Right ventricle myocardium superior (tissue), 1 donor: ENCODE data around the gene ITGA4. TPM values are rescaled to one million over a fixed set of nuclear protein-coding genes. Genes with fewer than 3 reads are reported as not detected.

Experiments
- ATAC-seq: fragments of 200-7000 bp; cut with Tn5 transposase; one replicate; pipeline ENCODE4 v1.9.1; 2020; ENCODE audit warnings: mild to moderate bottlenecking; ENCODE audit not compliant: poor library complexity
- DNase-seq: peaks from one replicate; pipeline ENCODE4 v3.0.0-alpha.2; 2020
- intact Hi-C: fragments of 100-400 bp; cut with DNase I; formaldehyde crosslinking; loops from one replicate; pipeline ENCODE4 v1.11.2; 2022
- total RNA-seq: library from RNA; stranded (reverse); fragmentation: NEBNext Ultra II Directional; extraction: Animal tissue kit (Norgen Biotek cat#: 25700); gene quantifications from one replicate; pipeline ENCODE4 v1.2.1, GENCODE V29; 2021
- donor health status: DM: no; HTN: yes; CAD: no; lungs with severe emphysema.

ITGA4 gene
- total RNA-seq, 1 donor from 2014 or later, result 0.89 TPM

DNA sequence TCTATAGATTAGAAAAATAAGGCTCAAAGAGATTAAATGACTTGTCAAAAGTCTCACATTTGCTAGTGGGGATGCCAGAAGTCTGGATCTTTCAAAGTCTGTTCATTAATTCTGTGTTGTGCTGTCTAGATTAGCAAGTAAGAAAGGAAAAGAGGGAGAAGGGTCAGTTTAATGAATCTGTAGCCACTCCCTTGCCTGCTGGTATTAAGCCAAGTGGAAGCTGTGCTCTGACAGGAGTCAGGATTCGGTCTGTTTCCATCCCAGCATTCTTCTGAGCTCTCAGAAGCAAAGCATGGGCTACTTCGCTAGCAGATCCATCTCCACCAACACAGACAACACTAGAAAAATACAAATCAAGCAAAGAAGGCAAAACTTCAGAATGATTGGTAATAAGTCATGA is 101.2 kb downstream of the ITGA4 start:
- intact Hi-C loops, result no loop called here
- DNase-seq, result no peak
- no peak for ATAC-seq

DNA sequence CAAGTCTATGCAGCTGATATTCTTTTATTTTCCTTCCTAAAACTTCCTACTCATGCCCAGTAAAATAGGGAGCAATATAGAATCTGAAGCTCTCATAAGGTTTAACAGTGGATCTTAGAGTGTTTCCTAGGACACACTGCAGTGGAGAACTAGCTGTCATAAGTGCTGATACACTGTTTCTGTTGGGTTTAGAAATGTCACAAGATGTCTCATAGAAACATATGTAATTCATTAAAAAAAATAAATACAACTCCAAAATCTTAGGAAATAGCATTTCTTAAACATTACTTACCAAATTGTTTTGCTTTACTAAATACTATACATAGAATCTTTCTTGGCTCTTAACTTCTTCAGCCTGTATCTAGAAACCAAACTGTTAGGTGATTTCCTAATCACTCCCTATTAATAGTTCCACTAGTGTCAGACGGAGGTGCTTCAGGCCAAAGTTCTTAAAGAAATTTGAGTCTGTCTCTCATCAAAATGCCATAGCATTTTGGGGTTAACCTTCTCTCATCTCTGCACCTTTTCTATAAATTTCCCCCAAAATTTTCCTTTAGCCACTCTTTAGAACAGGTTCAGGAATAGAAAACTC is 106.0 kb downstream of the ITGA4 start:
- no peak for DNase-seq
- intact Hi-C loops, result no loop called here

DNA sequence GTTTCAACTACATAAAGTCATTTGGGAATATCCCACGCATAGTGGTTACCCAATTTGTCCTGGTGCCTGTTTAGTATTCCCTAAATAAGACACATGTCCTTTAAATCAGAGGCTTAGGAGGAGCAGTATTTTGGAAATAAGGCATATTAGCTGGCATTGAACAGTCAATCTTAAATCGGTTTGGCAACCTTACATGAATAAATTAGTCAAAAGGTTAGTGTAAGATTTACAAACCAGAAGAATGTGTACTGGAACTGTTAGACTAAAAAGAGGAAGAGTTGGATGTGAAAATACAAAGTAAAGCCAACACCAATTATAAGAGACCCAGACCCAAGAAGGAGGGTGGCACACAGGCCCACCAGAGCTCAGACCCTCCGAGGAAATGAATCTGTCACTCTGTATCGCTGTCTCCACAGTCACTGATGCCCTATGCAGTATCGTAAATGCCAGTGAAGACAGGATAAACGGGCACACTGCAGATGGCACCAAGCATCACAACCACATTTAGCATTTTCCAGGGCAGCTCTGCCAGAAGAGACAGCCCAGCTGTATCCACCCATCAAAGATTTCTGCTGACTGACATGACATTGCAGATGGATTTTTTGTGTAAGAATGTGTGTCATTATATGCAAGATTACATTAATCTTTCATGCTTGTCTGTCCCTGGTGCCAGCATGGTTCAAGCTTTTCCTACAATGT is 109.3 kb downstream of the ITGA4 start:
- no peak for ATAC-seq
- intact Hi-C loops, result no loop called here
- DNase-seq, result no peak

More for the DNA sequence above, 106.0 kb downstream of the ITGA4 start:
- peak; percentile 68 for ATAC-seq

DNA sequence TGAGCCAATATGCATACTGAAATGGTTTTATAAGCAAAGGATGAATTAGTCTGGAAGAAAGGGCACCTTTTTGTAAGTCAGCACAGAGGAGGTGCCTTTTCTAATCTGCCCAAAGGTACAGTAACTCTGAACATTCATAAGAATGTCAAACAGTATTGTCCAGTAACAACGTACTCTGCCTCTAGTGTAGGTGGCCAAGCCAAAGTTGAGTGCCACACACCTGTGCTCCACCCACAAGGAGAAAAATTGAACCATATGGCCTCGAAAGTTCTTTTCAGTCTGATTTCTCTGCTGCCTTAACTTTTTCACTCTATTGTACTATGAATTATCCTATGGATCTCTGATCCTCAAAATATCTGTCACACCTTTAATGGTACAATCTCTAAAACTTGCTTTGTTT is 112.9 kb downstream of the ITGA4 start:
- ATAC-seq (no peak), DNase-seq (no peak)
- intact Hi-C loops, result loop anchor here (5.0 kb wide), 1 partner anchor 147 kb away; no protein-coding TSS in a partner anchor

DNA sequence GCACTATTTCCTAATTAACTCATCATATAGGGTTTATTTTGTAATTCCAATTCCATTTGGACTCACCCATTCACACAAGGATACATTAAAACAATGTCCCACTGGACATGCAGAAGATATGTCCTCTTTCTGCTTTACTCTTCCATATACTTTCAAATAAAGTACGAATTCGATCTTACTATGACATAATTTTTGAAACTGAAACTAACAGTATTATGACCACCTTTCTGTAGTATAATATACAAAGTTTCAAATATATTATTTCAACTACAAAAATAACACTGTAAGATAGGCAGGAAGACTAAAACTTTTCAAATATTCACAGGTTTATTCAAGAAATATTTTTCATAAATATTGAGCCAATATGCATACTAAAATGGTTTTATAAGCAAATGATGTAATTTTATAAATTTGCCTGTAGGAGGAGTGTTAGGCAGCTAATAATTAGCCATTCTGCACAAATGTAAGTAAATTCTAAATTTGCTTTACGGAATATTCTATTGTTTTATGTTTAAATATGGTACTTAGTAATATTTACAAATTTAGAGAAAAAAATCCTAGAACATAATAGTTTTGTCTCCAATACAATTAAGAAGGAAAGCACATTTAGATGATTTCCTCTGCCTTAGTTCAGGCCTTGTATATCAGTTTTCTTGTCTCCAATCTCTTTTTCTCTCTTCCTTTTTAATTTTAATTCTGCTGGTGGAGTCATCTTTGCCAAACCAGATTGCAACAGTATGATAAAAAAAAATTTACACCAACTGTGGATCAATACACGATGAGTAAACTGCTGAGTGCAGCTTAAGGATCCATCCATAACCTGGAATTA is 113.9 kb downstream of the ITGA4 start:
- ATAC-seq (no peak), DNase-seq (no peak)
- intact Hi-C loops, result loop anchor here (5.0 kb wide), 1 partner anchor 146 kb away; no protein-coding TSS in a partner anchor

DNA sequence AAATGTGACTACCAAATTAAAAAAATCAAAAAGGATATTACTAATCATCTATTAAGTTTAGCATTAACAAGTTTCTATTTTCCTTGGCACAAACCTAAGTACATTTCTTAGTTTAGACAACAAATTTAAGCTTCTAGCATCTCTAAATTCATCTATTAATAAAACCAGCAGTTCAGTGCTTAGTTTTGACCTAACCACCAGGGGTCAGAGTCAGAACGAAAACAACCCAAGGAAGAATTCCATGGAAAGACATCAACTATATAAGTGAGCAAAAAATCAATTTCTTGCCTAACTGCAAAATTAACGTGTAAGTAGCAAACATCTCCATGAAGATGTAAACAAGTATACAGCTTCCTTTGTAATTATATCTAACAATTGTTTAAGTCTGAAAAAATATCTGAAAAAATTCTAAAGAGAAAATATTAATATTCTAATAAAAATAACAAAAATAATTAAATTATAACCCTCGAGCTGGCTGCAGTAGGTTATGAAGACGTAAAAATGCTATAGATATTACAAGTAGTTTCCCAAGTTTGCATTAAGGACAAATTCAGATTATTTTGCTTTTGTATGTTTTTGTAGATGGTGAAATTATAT is 116.1 kb downstream of the ITGA4 start:
- ATAC-seq (no peak), DNase-seq (no peak)
- intact Hi-C loops, result loop anchor here (5.0 kb wide), 1 partner anchor 144 kb away; no protein-coding TSS in a partner anchor

DNA sequence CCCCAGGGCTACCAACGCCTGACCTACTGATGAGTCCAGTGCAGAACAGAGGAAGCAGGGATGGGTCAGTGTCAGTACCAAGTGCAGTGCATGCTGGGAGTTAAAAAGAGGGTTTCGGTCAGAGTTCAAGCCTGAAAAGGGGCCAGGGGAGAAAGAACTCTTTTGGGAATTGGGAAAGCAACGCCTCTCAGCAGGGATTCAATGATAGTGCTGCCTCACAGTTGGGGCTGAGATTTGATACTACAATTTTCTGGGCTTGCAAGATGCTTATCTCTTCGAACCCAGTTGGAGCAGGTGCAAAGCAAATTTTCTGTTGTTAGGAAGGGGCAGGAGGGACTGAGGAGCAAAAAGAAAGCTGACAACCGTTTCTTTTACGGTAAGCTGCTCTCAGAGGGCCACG is 117.1 kb downstream of the ITGA4 start:
- ATAC-seq (no peak), DNase-seq (no peak)
- intact Hi-C loops, result loop anchor here (5.0 kb wide), 1 partner anchor 143 kb away; no protein-coding TSS in a partner anchor

DNA sequence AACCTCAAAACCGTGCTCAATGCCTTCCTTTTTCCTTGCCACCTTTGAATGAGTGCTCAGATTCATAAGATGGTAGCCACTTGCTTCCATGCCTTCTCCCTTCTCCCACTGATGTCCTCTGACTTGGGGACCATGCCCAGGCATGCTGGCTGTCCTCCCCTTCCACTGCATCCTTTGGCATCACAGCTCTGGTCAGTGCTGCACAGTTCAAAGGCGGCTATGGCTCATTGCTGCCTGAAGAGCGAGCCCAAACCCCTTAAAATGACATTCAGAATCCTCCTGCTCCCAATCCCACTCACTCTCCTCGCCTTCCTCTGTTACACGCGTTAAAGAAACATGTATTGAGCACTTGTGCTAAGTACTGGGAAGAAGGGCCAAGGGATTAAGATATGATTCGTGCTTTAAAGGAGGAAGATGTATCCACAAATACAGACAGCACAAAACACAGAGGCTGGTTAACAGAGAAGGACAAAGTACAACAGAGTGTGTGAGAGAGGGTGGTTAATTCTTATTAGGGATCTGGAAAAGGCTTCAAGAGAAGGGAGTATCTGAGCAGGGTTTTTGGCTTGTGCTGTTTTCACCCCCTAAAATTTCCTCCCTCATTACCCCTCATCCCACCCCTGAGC is 118.0 kb downstream of the ITGA4 start:
- intact Hi-C loops, result no loop called here
- ATAC-seq (no peak), DNase-seq (no peak)

DNA sequence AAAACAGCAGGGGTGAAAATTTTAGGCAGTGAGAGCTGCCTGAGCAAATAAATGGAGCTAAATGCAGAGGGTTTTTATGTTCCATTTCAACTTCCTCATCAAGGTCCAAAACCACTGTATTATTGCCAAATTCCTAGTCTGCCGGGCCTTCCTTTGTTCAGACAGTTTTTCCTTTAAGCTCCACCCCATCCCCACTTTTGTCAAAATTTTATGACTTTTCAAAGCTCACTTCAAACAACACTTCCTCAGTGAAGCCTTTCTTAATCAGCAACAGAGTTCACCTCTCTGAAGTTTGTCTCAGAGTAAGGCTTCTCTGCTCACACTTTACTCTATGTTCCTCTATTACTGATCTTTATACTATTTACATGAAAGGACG is 118.5 kb downstream of the ITGA4 start:
- intact Hi-C loops, result no loop called here
- ATAC-seq (no peak), DNase-seq (no peak)

DNA sequence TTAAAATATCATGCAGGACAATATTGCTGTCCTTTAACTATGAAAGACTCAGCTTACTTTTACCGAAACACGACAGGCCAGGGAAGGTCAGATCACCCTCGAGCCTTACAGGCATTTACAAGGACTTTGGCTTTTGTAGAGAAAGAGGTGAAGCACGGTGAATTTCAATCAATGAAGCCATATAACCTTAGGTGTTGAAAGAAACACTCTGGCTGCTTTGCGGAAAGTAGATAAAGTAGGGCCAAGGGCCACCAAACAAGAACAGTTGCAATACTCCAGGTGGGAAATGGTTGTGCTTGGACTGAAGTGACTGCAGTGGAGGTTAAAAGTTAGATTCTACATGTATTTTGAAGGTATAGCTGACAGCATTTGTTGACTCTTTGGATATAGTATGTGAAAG is 119.2 kb downstream of the ITGA4 start:
- DNase-seq, result no peak
- no peak for ATAC-seq
- intact Hi-C loops, result no loop called here

DNA sequence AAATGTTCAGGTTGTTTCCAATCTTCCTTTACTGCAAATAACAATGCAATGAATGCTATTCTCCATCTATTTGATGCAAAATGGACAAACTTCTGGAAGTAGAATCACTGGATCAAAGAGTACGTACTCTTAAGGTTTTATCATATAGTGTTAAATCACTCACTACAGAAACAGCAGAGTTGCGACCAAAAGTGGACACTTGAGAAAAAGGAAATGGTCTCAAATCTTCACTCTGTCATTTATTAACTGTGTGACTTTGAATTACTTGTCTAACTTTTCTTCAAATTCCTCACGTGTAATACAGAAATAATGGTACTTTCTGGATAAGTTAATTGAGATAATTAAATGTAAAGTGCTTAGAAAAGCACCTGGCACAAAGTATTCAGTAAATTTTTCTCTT is 121.6 kb downstream of the ITGA4 start:
- ATAC-seq, result no peak
- intact Hi-C loops, result no loop called here
- no peak for DNase-seq

DNA sequence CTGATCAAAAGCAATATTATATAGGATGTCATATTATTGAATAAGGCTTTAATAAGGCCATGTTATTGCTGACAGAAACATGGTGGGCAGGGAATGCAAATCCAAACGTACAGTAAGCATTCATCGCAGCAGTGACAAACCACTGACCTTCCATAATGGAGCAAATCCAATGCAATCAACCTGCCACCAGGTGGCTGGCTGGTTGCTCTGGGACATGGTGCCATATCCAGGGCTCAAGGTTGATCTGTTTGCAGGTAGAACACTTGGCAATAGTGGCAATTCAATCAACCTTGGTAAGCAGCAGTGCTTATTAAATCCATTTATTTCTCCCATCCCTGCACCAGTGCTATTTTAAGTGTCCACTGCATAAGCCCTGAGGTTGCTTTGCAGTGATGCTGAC is 124.3 kb downstream of the ITGA4 start:
- DNase-seq (no peak), ATAC-seq (no peak)
- intact Hi-C loops, result no loop called here

DNA sequence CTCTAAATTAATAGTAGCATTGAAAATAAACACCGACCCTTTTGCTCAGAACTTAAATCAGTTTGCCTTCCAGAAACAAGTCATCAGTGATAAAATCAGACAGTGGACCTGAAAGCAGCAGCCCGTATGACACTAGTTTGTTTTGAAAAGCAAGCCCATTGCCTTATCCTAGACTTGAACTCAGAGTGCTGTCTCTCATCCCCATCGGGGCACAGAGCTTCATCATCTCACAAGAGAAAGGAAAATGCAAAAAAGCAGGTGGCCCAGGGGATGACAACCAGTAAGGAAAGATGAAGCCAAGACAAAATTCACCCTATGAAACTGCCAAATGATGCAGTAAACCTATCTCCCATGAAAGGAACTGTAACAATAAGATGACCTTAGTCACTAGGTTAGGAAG is 128.5 kb downstream of the ITGA4 start:
- intact Hi-C loops, result no loop called here
- DNase-seq (no peak), ATAC-seq (no peak)

Other genes with a start within 250 kb of the ITGA4 start
- gene CERKL, start 199.7 kb downstream of the ITGA4 start, total RNA-seq, result not detected
- not detected for gene NEUROD1, start 223.1 kb downstream of the ITGA4 start, total RNA-seq